CD4-positive, alpha-beta T cell treated with Interleukin-15 for 4 hours (primary cell): ENCODE measurements around the gene TOE1.

Experiments
- DNase-seq: peaks from one replicate; pipeline ENCODE4 v3.0.0-alpha.2; 2020; ENCODE audit warnings: low spot score

TOE1 gene

GRCh38 chr1:45326627-45327623 lies 13.0 kb upstream of the TOE1 start, which contains the start of gene HPDL:
TSS of gene HPDL (plus strand) at chr1:45326895. CDS start at chr1:45327149, 254 bp downstream.
- DNase-seq = peak; percentile 40

GRCh38 chr1:45327644-45328515 lies 12.1 kb upstream of the TOE1 start:
- DNase-seq = no peak

DNA sequence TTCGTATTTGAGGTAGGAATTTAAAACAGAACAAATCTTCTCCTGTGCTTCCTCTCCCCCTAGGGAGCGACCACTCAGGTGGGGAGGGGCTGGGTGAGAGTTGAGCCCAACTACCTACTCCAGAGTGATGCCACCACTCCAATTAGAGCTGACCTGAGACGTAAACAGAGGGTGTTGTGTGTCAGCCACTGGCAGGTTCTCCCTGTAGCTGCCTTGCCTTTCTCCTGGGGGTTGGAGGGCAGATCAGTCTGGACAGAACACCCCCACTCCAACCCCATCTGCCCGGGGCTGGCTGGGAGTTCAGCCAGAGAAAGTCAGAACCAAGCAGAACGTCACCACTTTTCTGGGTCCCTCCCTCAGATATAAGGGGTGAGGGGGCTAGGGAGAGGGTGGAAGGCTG lies 11.3 kb upstream of the TOE1 start:
- DNase-seq = no peak

- no peak for DNase-seq
Measured at GRCh38 chr1:45329445-45329844, 10.5 kb upstream of the TOE1 start.

DNA sequence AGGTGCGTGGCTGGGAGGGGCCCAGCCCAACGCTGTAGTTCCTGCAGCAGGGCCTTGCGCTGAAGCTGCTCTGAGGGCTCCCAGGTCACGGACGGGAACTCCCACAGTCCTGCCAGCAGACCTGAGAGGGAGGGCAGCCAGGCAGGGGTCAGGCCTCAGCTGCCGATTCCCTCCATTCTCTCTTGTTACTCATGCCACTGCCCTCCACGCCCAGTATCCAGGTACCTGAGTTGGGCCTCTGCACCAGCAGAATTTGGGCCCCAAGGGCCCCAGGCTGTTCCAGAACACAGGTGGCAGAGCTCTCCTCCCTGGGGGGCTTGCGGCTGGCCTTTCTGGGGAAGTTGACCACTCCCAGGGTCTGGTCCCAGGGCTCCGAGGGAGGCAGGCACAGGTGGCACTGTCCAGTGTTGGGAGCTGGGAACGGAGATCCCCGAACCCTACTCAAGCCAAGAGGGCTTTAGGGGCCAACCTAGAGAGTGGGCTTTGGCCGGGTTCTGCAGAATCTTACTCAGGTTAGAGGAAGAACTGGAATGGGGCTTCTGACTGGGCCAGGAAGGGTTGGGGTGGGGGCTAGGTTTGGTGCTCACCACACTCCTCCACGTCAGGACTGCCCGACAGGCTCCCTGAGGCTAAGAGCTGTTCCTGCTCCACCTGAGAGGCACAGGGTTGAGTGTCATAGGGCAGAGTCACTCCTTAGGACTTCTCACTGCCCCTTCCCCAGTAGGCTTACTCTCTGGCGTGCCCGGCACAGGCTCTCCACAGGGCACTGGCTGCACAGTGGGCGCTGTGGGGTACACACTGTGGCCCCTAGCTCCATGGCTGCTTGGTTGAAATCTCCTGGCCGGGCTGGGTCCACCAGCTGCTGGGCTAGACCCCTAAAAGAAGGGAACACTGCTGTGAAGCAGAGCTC lies 8.3 kb upstream of the TOE1 start:
- no peak for DNase-seq

- DNase-seq = no peak
Measured at GRCh38 chr1:45332346-45332720, 7.6 kb upstream of the TOE1 start.

DNA sequence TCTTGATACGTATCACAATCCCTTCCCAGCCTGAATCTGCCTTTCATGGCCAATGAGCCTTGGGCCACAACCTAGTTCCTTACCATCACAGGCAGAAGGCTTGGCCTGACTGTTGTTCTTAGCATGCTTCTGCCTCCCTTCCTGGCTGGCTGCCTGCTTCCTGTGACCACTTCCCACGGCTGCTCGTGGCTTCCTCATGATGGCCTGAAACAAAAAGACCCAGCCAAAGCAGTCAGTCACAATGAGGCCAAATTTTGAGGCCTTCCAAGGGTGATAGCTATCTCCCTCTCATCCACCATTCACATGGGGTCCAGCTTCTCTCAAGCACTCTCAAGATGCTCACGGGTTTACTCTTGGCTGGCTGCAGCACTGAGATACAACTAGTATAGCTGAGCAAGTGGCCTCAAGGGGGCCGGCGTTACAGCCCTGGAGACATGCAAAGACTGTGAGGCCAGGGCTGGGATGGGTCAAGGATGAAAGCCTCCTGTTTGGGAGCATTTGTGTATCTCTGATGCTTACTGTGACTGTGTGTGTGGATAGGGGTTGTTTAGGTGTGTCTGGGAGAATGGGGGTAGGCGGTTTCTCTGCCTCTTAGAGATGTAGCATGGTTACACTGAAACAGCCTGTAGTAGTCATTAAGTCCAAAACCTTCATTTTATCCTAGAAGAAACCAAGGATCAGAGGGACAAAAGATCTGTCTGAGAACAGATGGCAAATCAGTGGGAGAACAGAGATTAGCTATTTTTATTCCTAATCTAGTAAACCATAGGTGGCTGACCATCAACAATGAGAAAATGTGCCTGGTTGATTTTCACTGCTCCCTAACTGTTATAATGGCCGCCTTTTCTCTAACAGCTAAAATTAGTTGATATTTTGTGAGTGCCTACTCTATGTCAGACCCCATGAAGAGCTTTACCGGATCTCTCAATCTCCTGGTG lies 5.4 kb upstream of the TOE1 start:
- DNase-seq = no peak

- DNase-seq = no peak
Measured at GRCh38 chr1:45335855-45336324, 4.1 kb upstream of the TOE1 start.

GRCh38 chr1:45337630-45338325 lies 2.2 kb upstream of the TOE1 start:
- no peak for DNase-seq

GRCh38 chr1:45340816-45341466 lies 971 bp downstream of the TOE1 start:
- DNase-seq = peak; percentile 6

DNA sequence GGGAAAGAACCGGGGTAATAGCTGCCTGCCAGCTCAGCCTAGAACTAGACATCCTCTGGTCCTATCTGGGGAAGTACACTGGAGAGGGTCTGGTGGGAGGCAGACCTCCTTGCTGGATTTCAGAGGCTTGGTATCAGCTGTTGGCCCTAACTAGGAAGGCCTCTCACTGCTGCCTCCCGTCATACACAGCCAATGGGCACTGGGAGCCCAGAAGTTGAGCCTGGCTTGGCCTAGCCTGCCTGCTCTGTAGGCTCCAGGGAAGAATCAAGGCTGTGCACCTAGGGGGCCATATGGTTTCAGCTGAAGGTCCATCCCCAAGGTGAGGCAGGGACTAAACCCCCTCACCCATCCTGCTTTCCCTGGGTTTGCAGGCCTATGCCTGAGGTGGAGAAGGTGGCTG lies 4.5 kb downstream of the TOE1 start:
- no peak for DNase-seq

DNA sequence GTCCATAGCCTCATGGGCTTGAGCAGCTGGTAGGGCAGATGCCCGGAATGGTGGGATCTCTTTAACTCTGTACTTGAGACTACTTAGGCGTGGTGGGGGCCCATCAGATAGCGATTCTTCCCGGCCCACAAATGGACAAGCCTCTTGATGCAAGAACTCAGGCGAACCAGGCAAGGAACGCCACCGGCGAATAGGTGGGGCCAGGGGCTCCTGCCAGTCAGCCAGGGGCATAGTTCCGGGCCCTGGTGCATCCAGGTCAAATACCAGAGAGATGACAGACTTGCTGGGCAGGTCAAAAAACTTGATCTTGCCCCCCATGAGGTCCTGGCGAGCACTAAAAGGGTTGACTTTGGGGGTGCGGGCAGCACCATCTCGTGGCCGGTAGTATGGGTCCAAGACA lies 5.0 kb downstream of the TOE1 start:
- DNase-seq = no peak

- no peak for DNase-seq
Measured at GRCh38 chr1:45346473-45346872, 6.5 kb downstream of the TOE1 start.

DNA sequence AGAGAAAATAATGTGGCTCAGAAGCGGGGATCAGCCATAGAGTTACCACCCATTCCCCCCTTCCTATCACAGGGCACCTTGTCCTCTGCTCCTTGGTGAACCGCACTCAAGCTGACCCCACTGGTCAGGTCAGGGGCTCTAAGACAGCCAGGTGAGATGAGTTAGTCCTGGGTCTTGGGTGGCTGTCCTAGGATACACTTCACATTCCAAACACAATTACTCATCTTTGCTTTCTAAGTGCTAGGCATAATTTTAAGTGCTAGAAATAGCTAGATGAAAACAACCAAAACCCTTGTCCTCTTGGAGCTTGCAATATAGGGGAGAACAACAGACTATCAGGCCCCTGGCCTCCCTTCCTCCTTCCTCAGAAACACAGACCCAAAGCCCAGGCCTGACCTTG lies 8.1 kb downstream of the TOE1 start:
- DNase-seq = no peak

GRCh38 chr1:45348609-45348965 lies 8.6 kb downstream of the TOE1 start:
- no peak for DNase-seq

GRCh38 chr1:45348966-45349677 lies 9.2 kb downstream of the TOE1 start:
- no peak for DNase-seq

- DNase-seq = no peak
Measured at GRCh38 chr1:45351508-45351907, 11.5 kb downstream of the TOE1 start.

DNA sequence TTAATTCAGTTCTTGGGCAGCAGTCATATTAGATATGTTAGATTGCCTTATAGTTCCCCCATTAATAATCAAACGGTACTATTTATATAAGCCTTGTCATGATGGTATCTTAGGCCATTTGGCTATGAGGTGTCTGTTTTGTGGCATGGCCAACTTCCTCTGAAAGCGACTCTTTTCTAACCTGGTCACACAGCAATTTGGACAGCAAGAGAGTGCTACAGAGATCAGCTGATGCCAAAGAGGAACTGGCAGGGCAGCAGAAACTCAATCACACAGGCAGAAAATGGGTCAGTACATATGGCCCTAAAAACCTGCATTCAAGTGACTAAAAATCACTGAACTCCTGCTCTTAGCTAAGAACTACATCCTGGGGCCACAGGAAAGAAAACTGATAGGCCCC lies 13.7 kb downstream of the TOE1 start:
- no peak for DNase-seq

GRCh38 chr1:45354838-45355237 lies 14.9 kb downstream of the TOE1 start:
- DNase-seq = no peak
